CD4-positive, CD25-positive, alpha-beta regulatory T cell (primary cell): ENCODE results near the gene MYBPH. TPM values are rescaled to one million over a fixed set of nuclear protein-coding genes. Genes with fewer than 3 reads are reported as not detected.

Experiments
- ATAC-seq, 2 donors: fragments of 150-1000 bp; cut with Tn5 transposase; one replicate each; pipeline ENCODE4 v1.10.0; 2021; ENCODE audit warnings: low read depth in 2 of 2, moderate number of reproducible peaks in 2 of 2, moderate library complexity in 1 of 2
- DNase-seq, 3 donors: peaks; one replicate each; pipeline versions ENCODE4 v3.0.0 to v3.0.0-alpha.2; 2012 to 2022; ENCODE audit warnings: mixed read lengths in 1 of 3
- H3K27ac ChIP-seq: one replicate; pipeline ENCODE4 v1.7.0; 2013; ENCODE audit warnings: mild to moderate bottlenecking, low read length; ENCODE audit not compliant: insufficient read depth, poor library complexity, severe bottlenecking
- H3K27me3 ChIP-seq: one replicate; pipeline ENCODE4 v1.7.0; 2013; ENCODE audit warnings: low read length; ENCODE audit not compliant: control insufficient read depth, insufficient read depth
- H3K36me3 ChIP-seq: one replicate; pipeline ENCODE4 v1.7.0; 2013; ENCODE audit warnings: mild to moderate bottlenecking, low read length, moderate library complexity; ENCODE audit not compliant: control insufficient read depth, insufficient read depth
- H3K4me1 ChIP-seq: 2 replicates; pipeline ENCODE4 v1.7.0; 2013; ENCODE audit warnings: mild to moderate bottlenecking, low read length; ENCODE audit not compliant: insufficient read depth, control insufficient read depth, poor library complexity, severe bottlenecking
- H3K4me3 ChIP-seq: one replicate; pipeline ENCODE4 v1.7.0; 2013; ENCODE audit warnings: low read depth, mild to moderate bottlenecking, low read length, moderate library complexity
- H3K9me3 ChIP-seq, 2 experiments: 1 replicate in 1 of 2; 2 replicates in 1 of 2; pipeline ENCODE4 v1.7.0; 2013; ENCODE audit warnings: low read length in 2 of 2, mild to moderate bottlenecking in 1 of 2, moderate library complexity in 1 of 2; ENCODE audit not compliant: control insufficient read depth in 2 of 2
- H3K27ac Mint-ChIP-seq, 3 donors: one replicate each; pipeline ENCODE4 v1.8.0; 2020 to 2022; ENCODE audit warnings: mild to moderate bottlenecking in 3 of 3, mixed read lengths in 3 of 3, moderate library complexity in 2 of 3
- H3K27me3 Mint-ChIP-seq: one replicate; pipeline ENCODE4 v1.8.0; 2022; ENCODE audit warnings: mild to moderate bottlenecking, mixed read lengths
- H3K36me3 Mint-ChIP-seq: one replicate; pipeline ENCODE4 v1.8.0; 2020; ENCODE audit warnings: mixed read lengths
- H3K4me1 Mint-ChIP-seq, 4 donors: one replicate each; pipeline ENCODE4 v1.8.0; 2020 to 2022; ENCODE audit warnings: mixed read lengths in 4 of 4, mild to moderate bottlenecking in 1 of 4
- H3K4me3 Mint-ChIP-seq, 4 donors: one replicate each; pipeline ENCODE4 v1.8.0; 2020 to 2022; ENCODE audit warnings: mild to moderate bottlenecking in 4 of 4, mixed read lengths in 4 of 4, moderate library complexity in 3 of 4
- H3K9me3 Mint-ChIP-seq, 7 donors: one replicate each; pipeline ENCODE4 v1.8.0; 2020 to 2022; ENCODE audit warnings: mixed read lengths in 7 of 7, mild to moderate bottlenecking in 3 of 7, moderate library complexity in 2 of 7
- polyA plus RNA-seq, 4 donors: library from polyadenylated mRNA; unstranded; fragments of 300-500 nt; fragmentation: Illumina TruSeq; gene quantifications; one replicate each; pipeline ENCODE4 v1.2.3, GENCODE V29; 2021
- total RNA-seq: library from RNA; stranded (reverse); gene quantifications from one replicate; pipeline ENCODE4 v1.2.3, GENCODE V29; 2022

MYBPH gene
- total and polyA plus RNA-seq, 5 donors from 2014 or later, result not detected

- Mint-ChIP-seq H3K9me3 (no peaks in the 10 kb centered on the region), H3K4me1 (no peaks in the 10 kb centered on the region), H3K36me3 (no peaks in the 10 kb centered on the region), H3K27ac (peak overlapping the region in 1 of 3 donors; percentile 50), H3K4me3 (no peak overlapping the region), H3K27me3 (peaks cover 13% of the 10 kb centered on the region)
- Histone ChIP-seq H3K27me3 (peaks cover 6% of the 10 kb centered on the region), H3K9me3 (no peaks in the 10 kb centered on the region), H3K4me3 (no peak overlapping the region), H3K4me1 (no peaks in the 10 kb centered on the region), H3K36me3 (no peaks in the 10 kb centered on the region), H3K27ac (no peak overlapping the region)
- ATAC-seq, result peak in 1 of 2 donors; percentile 25
- DNase-seq, result no peak
These were observed 9.8 kb downstream of the MYBPH start for GRCh38 chr1:203165800-203166161.

GRCh38 chr1:203165101-203165799 lies 10.4 kb downstream of the MYBPH start:
- DNase-seq, result no peak
- peak overlapping the region in 1 of 3 donors; percentile 46 for H3K27ac Mint-ChIP-seq
- no peaks in the 10 kb centered on the region for H3K9me3 Mint-ChIP-seq
- Histone ChIP-seq H3K4me3 (no peak overlapping the region), H3K36me3 (no peaks in the 10 kb centered on the region), H3K27me3 (peaks cover 6% of the 10 kb centered on the region), H3K4me1 (no peaks in the 10 kb centered on the region), H3K27ac (no peak overlapping the region), H3K9me3 (no peaks in the 10 kb centered on the region)
- peaks cover 13% of the 10 kb centered on the region for H3K27me3 Mint-ChIP-seq
- no peaks in the 10 kb centered on the region for H3K36me3 Mint-ChIP-seq
- no peaks in the 10 kb centered on the region for H3K4me1 Mint-ChIP-seq
- ATAC-seq, result no peak
- H3K4me3 Mint-ChIP-seq, result no peak overlapping the region

DNA sequence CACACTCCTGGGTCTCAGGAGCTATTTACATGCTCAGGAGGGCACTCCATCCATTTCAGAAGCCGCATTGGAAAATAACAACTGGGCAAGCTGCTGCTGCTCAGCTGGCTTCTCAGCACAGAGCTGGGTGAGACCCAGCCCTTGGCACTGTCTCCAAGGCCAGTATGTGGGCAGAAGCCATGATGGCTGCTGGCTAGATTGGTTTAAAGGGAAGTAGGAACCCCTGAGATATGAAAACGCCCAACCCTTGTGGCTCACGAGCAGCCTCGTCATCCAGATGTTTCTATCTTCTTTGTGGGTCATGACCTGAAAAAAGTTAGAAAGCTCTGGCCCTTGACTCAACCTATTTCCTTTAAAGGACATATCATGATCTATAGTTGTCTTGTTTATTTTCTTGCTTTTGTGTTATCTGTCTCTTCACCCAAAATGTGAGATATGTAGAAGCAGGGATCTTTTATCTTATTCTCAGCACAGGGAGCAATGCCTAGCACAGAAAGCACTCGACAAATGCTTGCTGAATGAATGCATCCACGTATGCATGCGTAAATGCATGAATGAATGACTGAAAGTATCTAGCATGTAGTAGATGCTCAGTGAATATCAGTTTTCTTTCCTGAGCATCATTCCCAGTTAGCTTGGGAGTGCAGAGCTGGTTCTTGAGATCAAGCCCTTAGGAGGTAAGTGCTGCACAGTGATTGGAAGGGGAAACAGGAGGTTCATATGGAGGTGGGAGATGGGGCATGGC lies 11.6 kb downstream of the MYBPH start:
- Histone ChIP-seq H3K9me3 (no peaks in the 10 kb centered on the region), H3K4me3 (no peak overlapping the region), H3K27ac (no peak overlapping the region), H3K27me3 (peaks cover 6% of the 10 kb centered on the region), H3K36me3 (no peaks in the 10 kb centered on the region), H3K4me1 (no peaks in the 10 kb centered on the region)
- DNase-seq (no peak), ATAC-seq (no peak)
- H3K36me3 Mint-ChIP-seq, result no peaks in the 10 kb centered on the region
- peaks cover 11% of the 10 kb centered on the region for H3K27me3 Mint-ChIP-seq
- H3K27ac Mint-ChIP-seq, result peak overlapping the region in 1 of 3 donors; percentile 17
- H3K4me1 Mint-ChIP-seq, result no peaks in the 10 kb centered on the region
- H3K4me3 Mint-ChIP-seq, result no peak overlapping the region
- H3K9me3 Mint-ChIP-seq, result peaks cover 0 to 6% (median 0%) of the 10 kb centered on the region in 7 donors

- no peak for DNase-seq
- H3K27ac Mint-ChIP-seq, result no peak overlapping the region
- H3K4me1 ChIP-seq, result no peaks in the 10 kb centered on the region
- no peak overlapping the region for H3K27ac ChIP-seq
- no peak overlapping the region for H3K4me3 Mint-ChIP-seq
- no peak overlapping the region for H3K4me3 ChIP-seq
- no peaks in the 10 kb centered on the region for H3K4me1 Mint-ChIP-seq
- H3K36me3 ChIP-seq, result no peaks in the 10 kb centered on the region
- H3K9me3 Mint-ChIP-seq, result peaks cover 0 to 9% (median 0%) of the 10 kb centered on the region in 7 donors
- H3K27me3 ChIP-seq, result peaks cover 6% of the 10 kb centered on the region
- no peak for ATAC-seq
- H3K36me3 Mint-ChIP-seq, result no peaks in the 10 kb centered on the region
- peaks cover 12% of the 10 kb centered on the region for H3K27me3 Mint-ChIP-seq
- peaks cover 3 to 4% of the 10 kb centered on the region in 2 experiments for H3K9me3 ChIP-seq
These were observed 13.2 kb downstream of the MYBPH start for GRCh38 chr1:203162403-203162802.

GRCh38 chr1:203161703-203162102 lies 13.9 kb downstream of the MYBPH start:
- Mint-ChIP-seq H3K27ac (no peak overlapping the region), H3K4me3 (no peak overlapping the region), H3K36me3 (no peaks in the 10 kb centered on the region), H3K9me3 (peaks cover 0 to 9% (median 0%) of the 10 kb centered on the region in 7 donors), H3K4me1 (no peaks in the 10 kb centered on the region), H3K27me3 (peaks cover 12% of the 10 kb centered on the region)
- no peak overlapping the region for H3K27ac ChIP-seq
- H3K36me3 ChIP-seq, result no peaks in the 10 kb centered on the region
- peaks cover 3 to 4% of the 10 kb centered on the region in 2 experiments for H3K9me3 ChIP-seq
- H3K27me3 ChIP-seq, result peaks cover 6% of the 10 kb centered on the region
- ATAC-seq, result no peak
- no peak overlapping the region for H3K4me3 ChIP-seq
- DNase-seq, result no peak
- H3K4me1 ChIP-seq, result no peaks in the 10 kb centered on the region

DNA sequence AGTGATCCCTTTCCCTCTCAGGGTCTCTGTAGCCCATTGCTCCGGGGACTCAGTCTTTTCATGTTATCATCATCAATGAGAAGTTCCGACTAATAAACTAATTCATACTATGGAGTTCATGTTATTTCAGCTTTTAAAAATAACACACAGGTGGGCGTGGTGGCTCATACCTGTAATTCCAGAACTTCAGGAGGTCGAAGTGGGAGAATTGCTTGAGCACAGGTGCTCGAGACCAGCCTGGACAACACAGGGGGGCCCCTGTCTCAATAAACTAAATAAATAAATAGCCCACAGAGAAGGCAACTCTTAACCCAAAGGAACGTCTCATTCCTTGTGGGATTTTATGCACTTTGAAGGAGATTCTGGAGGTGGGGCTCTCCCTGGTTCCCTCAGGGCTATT lies 14.5 kb downstream of the MYBPH start:
- Mint-ChIP-seq H3K27me3 (peaks cover 12% of the 10 kb centered on the region), H3K27ac (no peak overlapping the region), H3K4me1 (no peaks in the 10 kb centered on the region), H3K9me3 (peaks cover 0 to 9% (median 0%) of the 10 kb centered on the region in 7 donors), H3K36me3 (no peaks in the 10 kb centered on the region), H3K4me3 (no peak overlapping the region)
- no peaks in the 10 kb centered on the region for H3K4me1 ChIP-seq
- no peak for ATAC-seq
- peaks cover 3 to 4% of the 10 kb centered on the region in 2 experiments for H3K9me3 ChIP-seq
- H3K4me3 ChIP-seq, result no peak overlapping the region
- H3K36me3 ChIP-seq, result no peaks in the 10 kb centered on the region
- H3K27ac ChIP-seq, result no peak overlapping the region
- no peak for DNase-seq
- peaks cover 6% of the 10 kb centered on the region for H3K27me3 ChIP-seq

DNA sequence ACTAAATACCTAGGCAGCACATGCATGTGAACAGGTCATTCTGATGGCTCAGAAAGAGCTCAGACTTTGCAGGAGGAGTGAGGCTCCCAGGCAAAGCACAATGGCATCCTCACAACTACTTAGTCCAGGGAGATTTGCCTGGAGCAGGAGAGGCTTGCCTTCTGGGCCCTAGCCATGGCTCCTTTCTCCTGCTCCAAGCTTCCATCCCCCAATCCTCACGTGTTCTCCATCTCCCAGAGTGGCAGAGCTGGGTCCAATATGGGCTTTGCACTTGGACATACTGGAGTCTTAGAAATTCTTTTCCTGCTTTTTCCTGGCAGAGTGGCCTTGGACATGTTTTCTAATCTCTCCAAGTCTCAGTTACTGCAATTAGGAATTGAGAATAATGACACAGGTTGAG lies 15.8 kb downstream of the MYBPH start:
- no peaks in the 10 kb centered on the region for H3K36me3 Mint-ChIP-seq
- no peaks in the 10 kb centered on the region for H3K4me1 Mint-ChIP-seq
- H3K27me3 ChIP-seq, result peaks cover 6% of the 10 kb centered on the region
- H3K27ac ChIP-seq, result no peak overlapping the region
- no peaks in the 10 kb centered on the region for H3K36me3 ChIP-seq
- no peak overlapping the region for H3K4me3 ChIP-seq
- peaks cover 0 to 9% (median 0%) of the 10 kb centered on the region in 7 donors for H3K9me3 Mint-ChIP-seq
- H3K4me1 ChIP-seq, result no peaks in the 10 kb centered on the region
- no peak overlapping the region for H3K4me3 Mint-ChIP-seq
- H3K27ac Mint-ChIP-seq, result no peak overlapping the region
- peaks cover 14% of the 10 kb centered on the region for H3K27me3 Mint-ChIP-seq
- H3K9me3 ChIP-seq, result peaks cover 3 to 4% of the 10 kb centered on the region in 2 experiments
- DNase-seq (no peak), ATAC-seq (no peak)
